Activated naive CD8-positive, alpha-beta T cell treated with anti-CD3 and anti-CD28 coated beads, Interleukin-2, amount 10 ng/mL, durations not matched to agents 7 days and 5 days (primary cell): ENCODE results near the gene DFFB. TPM values are rescaled to one million over a fixed set of nuclear protein-coding genes. Genes with fewer than 3 reads are reported as not detected.

Source experiments
- ATAC-seq: fragments of 150-1000 bp; cut with Tn5 transposase; one replicate; pipeline ENCODE4 v1.10.0; 2021; ENCODE audit warnings: low read depth, moderate library complexity
- POLR2A ChIA-PET: fragments of 350-600 bp; sonication (Branson Sonifier 250); formaldehyde crosslinking; loops from one replicate; lab custom pipeline; 2021; ENCODE audit warnings: antibody characterized with exemption; lab: Charles Lee
- DNase-seq: peaks from one replicate; pipeline ENCODE4 v3.0.0; 2021
- H3K27ac Mint-ChIP-seq: one replicate; pipeline ENCODE4 v1.8.0; 2022; ENCODE audit warnings: mild to moderate bottlenecking, mixed read lengths
- H3K27me3 Mint-ChIP-seq: one replicate; pipeline ENCODE4 v1.8.0; 2022; ENCODE audit warnings: mild to moderate bottlenecking, moderate library complexity, mixed read lengths
- H3K36me3 Mint-ChIP-seq: one replicate; pipeline ENCODE4 v1.8.0; 2021; ENCODE audit warnings: mild to moderate bottlenecking, mixed read lengths
- H3K4me1 Mint-ChIP-seq: one replicate; pipeline ENCODE4 v1.8.0; 2021; ENCODE audit warnings: mixed read lengths
- H3K4me3 Mint-ChIP-seq: one replicate; pipeline ENCODE4 v1.8.0; 2022; ENCODE audit warnings: mild to moderate bottlenecking, moderate library complexity, mixed read lengths
- H3K9me3 Mint-ChIP-seq: one replicate; pipeline ENCODE4 v1.8.0; 2021; ENCODE audit warnings: mixed read lengths
- total RNA-seq, 2 experiments: library from RNA; stranded (reverse); gene quantifications; one replicate each; pipeline ENCODE4 v1.2.3, GENCODE V29; 2021

DFFB gene
- total RNA-seq, 2 experiments from 2014 or later: 14.3 to 15.8 TPM

GRCh38 chr1:3925762-3926161 is 68.5 kb downstream of the DFFB start:
- POLR2A ChIA-PET: no interaction called here
- DNase-seq (no peak), ATAC-seq (no peak)
- no peak overlapping the region for H3K4me3 Mint-ChIP-seq
- H3K4me1 Mint-ChIP-seq: peaks cover 4% of the 10 kb centered on the region
- no peaks in the 10 kb centered on the region for H3K27me3 Mint-ChIP-seq
- H3K27ac Mint-ChIP-seq: no peak overlapping the region
- peaks cover 9% of the 10 kb centered on the region for H3K9me3 Mint-ChIP-seq
- H3K36me3 Mint-ChIP-seq: peaks cover 5% of the 10 kb centered on the region

- Mint-ChIP-seq H3K27ac (no peak overlapping the region), H3K4me1 (peaks cover 4% of the 10 kb centered on the region), H3K9me3 (peaks cover 9% of the 10 kb centered on the region), H3K4me3 (no peak overlapping the region), H3K36me3 (peaks cover 5% of the 10 kb centered on the region), H3K27me3 (no peaks in the 10 kb centered on the region)
- DNase-seq (no peak), ATAC-seq (no peak)
- POLR2A ChIA-PET: no interaction called here
Observed at GRCh38 chr1:3926956-3927355, 69.7 kb downstream of the DFFB start.

GRCh38 chr1:3928586-3928985 is 71.3 kb downstream of the DFFB start:
- H3K27ac Mint-ChIP-seq: no peak overlapping the region
- H3K9me3 Mint-ChIP-seq: peaks cover 9% of the 10 kb centered on the region
- ATAC-seq (no peak), DNase-seq (no peak)
- peaks cover 4% of the 10 kb centered on the region for H3K4me1 Mint-ChIP-seq
- no peak overlapping the region for H3K4me3 Mint-ChIP-seq
- no peaks in the 10 kb centered on the region for H3K27me3 Mint-ChIP-seq
- H3K36me3 Mint-ChIP-seq: peaks cover 5% of the 10 kb centered on the region
- POLR2A ChIA-PET: no interaction called here

GRCh38 chr1:3929126-3929525 is 71.8 kb downstream of the DFFB start:
- Mint-ChIP-seq H3K4me3 (no peak overlapping the region), H3K4me1 (peaks cover 4% of the 10 kb centered on the region), H3K27me3 (no peaks in the 10 kb centered on the region), H3K27ac (no peak overlapping the region), H3K36me3 (peaks cover 5% of the 10 kb centered on the region), H3K9me3 (peaks cover 9% of the 10 kb centered on the region)
- ATAC-seq: no peak
- POLR2A ChIA-PET: no interaction called here
- DNase-seq: no peak

GRCh38 chr1:3930301-3931006 is 73.2 kb downstream of the DFFB start:
- DNase-seq (no peak), ATAC-seq (no peak)
- peaks cover 4% of the 10 kb centered on the region for H3K4me1 Mint-ChIP-seq
- H3K9me3 Mint-ChIP-seq: peaks cover 9% of the 10 kb centered on the region
- H3K27me3 Mint-ChIP-seq: no peaks in the 10 kb centered on the region
- H3K27ac Mint-ChIP-seq: peak overlapping the region; percentile 66
- POLR2A ChIA-PET: no interaction called here
- no peak overlapping the region for H3K4me3 Mint-ChIP-seq
- H3K36me3 Mint-ChIP-seq: peaks cover 5% of the 10 kb centered on the region

GRCh38 chr1:3931007-3931912 is 74.0 kb downstream of the DFFB start:
- POLR2A ChIA-PET: no interaction called here
- no peak for ATAC-seq
- peaks cover 5% of the 10 kb centered on the region for H3K36me3 Mint-ChIP-seq

GRCh38 chr1:3932156-3932919 is 75.1 kb downstream of the DFFB start:
- Mint-ChIP-seq H3K4me3 (no peak overlapping the region), H3K27me3 (no peaks in the 10 kb centered on the region), H3K9me3 (peaks cover 12% of the 10 kb centered on the region), H3K36me3 (peaks cover 5% of the 10 kb centered on the region), H3K4me1 (peaks cover 4% of the 10 kb centered on the region), H3K27ac (no peak overlapping the region)
- ATAC-seq (no peak), DNase-seq (no peak)
- POLR2A ChIA-PET: no interaction called here

More at GRCh38 chr1:3931007-3931912, 74.0 kb downstream of the DFFB start:
- Mint-ChIP-seq H3K27me3 (no peaks in the 10 kb centered on the region), H3K4me3 (no peak overlapping the region), H3K9me3 (peaks cover 9% of the 10 kb centered on the region), H3K4me1 (peaks cover 4% of the 10 kb centered on the region), H3K27ac (no peak overlapping the region)
- DNase-seq: no peak

Other genes starting within 250 kb of the DFFB start
- 10 to 100 TPM; 56.6 TPM for gene MEGF6, start 246.0 kb upstream of the DFFB start, total RNA-seq
- gene TPRG1L, start 232.5 kb upstream of the DFFB start, total RNA-seq: 10 to 100 TPM; 23.8 to 29.4 TPM
- gene WRAP73, start 207.4 kb upstream of the DFFB start, total RNA-seq: 10 to 100 TPM; 40.2 to 41.6 TPM
- gene TP73, start 205.0 kb upstream of the DFFB start, total RNA-seq: 1 to 10 TPM in 1 of 2 experiments, under 1 TPM in 1; 0.62 to 1.1 TPM
- not detected for gene CCDC27, start 105.0 kb upstream of the DFFB start, total RNA-seq
- gene SMIM1, start 84.7 kb upstream of the DFFB start, total RNA-seq: 1 to 10 TPM in 1 of 2 experiments, under 1 TPM in 1; 0.94 to 2.1 TPM
- 10 to 100 TPM; 32.0 to 40.6 TPM for gene LRRC47, start 61.0 kb upstream of the DFFB start, total RNA-seq
- 10 to 100 TPM; 44.6 to 46.9 TPM for gene CEP104, start 265 bp upstream of the DFFB start, total RNA-seq
- 10 to 100 TPM; 31.1 to 34.4 TPM for gene C1orf174, start 42.8 kb downstream of the DFFB start, total RNA-seq